Measurements from ENCODE around the gene ZNF586.
"Not testable (repeated sequence)": the region's sequence is repeated elsewhere in the genome, so short reads cannot be mapped to it uniquely, and the experiment has no call there.

ZNF586 gene

GRCh38 chr19:57769345-57770131, at the start of gene ZNF586:
Gene ZNF586 (plus strand): TSS chr19:57769676. CDS start chr19:57769843, 167 bp downstream.
- peak; percentile 96 for DNase-seq

- no peak for DNase-seq
These were observed 49.5 kb upstream of the ZNF586 start for GRCh38 chr19:57719901-57720519.

- no peak for DNase-seq
These were observed 48.6 kb upstream of the ZNF586 start for GRCh38 chr19:57720878-57721277.

GRCh38 chr19:57738320-57738719, 31.2 kb upstream of the ZNF586 start:
- DNase-seq: peak; percentile 76

GRCh38 chr19:57738770-57739169, 30.7 kb upstream of the ZNF586 start:
- not testable (repeated sequence) for DNase-seq

- peak; percentile 93 for DNase-seq
These were observed 22.6 kb upstream of the ZNF586 start, which contains the start of gene ZNF776 for GRCh38 chr19:57746580-57747471. Gene ZNF776 (plus strand): TSS chr19:57746815. CDS start chr19:57747059, 244 bp downstream.

- no peak for DNase-seq
These were observed 22.0 kb upstream of the ZNF586 start for GRCh38 chr19:57747472-57747807.

GRCh38 chr19:57748029-57748428, 21.4 kb upstream of the ZNF586 start:
- no peak for DNase-seq

- no peak for DNase-seq
These were observed 15.3 kb upstream of the ZNF586 start for GRCh38 chr19:57754091-57754673.

- no peak for DNase-seq
These were observed 14.4 kb upstream of the ZNF586 start for GRCh38 chr19:57755031-57755430.

GRCh38 chr19:57757941-57758340, 11.5 kb upstream of the ZNF586 start:
- no peak for DNase-seq

GRCh38 chr19:57759096-57759495, 10.4 kb upstream of the ZNF586 start:
- DNase-seq: no peak

- no peak for DNase-seq
These were observed 1.9 kb downstream of the ZNF586 start for GRCh38 chr19:57771417-57771816.

GRCh38 chr19:57773488-57773887, 4.0 kb downstream of the ZNF586 start:
- DNase-seq: no peak

- DNase-seq: no peak
These were observed 7.4 kb downstream of the ZNF586 start for GRCh38 chr19:57776764-57777296.

- no peak for DNase-seq
These were observed 8.9 kb downstream of the ZNF586 start for GRCh38 chr19:57778336-57778735.

GRCh38 chr19:57779220-57779845, 9.9 kb downstream of the ZNF586 start:
- no peak for DNase-seq

GRCh38 chr19:57786286-57786685, 16.8 kb downstream of the ZNF586 start:
- no peak for DNase-seq

GRCh38 chr19:57786906-57787305, 17.4 kb downstream of the ZNF586 start:
- no peak for DNase-seq

GRCh38 chr19:57788114-57788692, 18.7 kb downstream of the ZNF586 start:
- DNase-seq: no peak

GRCh38 chr19:57789288-57789687, 19.8 kb downstream of the ZNF586 start:
- DNase-seq: no peak

- not testable (repeated sequence) for DNase-seq
These were observed 27.1 kb downstream of the ZNF586 start for GRCh38 chr19:57796580-57796979.

Measured in activated effector memory CD4-positive, alpha-beta T cell treated with anti-CD3 and anti-CD28 coated beads, Interleukin-2, amount 50 U/mL, for 16 hours (primary cell).